Measurements from ENCODE around the gene ZFYVE27. TPM values are rescaled to one million over a fixed set of nuclear protein-coding genes. Genes with fewer than 3 reads are reported as not detected.

Gene ZFYVE27
- total RNA-seq, 4 donors from 2014 or later, result 14.8 to 26.2 (median 21.6) TPM

GRCh38 chr10:97755718-97756117, 18.8 kb downstream of the ZFYVE27 start:
- no peak for TF ChIP-seq CTCF (IDR thresholded peaks at IDR 0.05; ENCODE audit: low read depth)

- no peak for TF ChIP-seq CTCF (IDR thresholded peaks at IDR 0.05; ENCODE audit: low read depth)
Measured at GRCh38 chr10:97757471-97757870, 20.5 kb downstream of the ZFYVE27 start.

DNA sequence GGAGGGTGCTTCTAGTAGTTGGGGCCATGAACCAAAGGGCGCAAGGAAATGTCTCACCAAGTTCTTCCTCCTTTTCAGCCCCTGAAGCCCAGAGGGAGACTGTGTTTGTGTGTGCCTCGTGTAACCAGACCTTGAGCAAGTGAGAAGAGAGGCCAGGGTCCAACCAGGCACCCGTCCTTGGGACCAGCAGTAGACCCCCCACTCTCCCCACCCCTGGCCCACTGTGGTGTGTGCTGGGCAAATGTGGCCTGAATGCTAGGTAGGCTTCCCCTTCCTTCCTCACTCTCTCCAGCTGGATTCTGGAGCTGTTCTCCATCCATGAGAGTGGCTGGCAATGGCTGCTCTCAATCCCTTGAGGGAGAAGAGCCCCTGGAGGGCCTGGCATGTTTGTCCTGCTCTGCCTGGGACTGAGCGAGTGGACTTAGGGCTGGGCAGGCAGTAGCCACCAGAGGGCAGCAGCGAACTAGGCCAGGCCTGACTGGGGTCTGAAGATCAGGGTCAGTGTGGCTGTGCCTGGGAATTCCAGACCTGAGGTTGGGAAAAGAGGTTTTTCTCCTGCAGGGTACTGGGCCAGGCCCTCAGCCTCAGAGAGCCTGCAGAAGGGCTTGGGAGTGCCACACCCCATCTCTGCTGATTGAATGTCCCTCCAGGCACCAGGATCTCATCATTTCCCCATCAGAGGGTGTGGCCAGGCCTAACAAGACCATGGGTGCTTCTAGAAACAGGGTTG, 22.4 kb downstream of the ZFYVE27 start:
- TF ChIP-seq CTCF (IDR thresholded peaks at IDR 0.05; ENCODE audit: low read depth), result no peak

DNA sequence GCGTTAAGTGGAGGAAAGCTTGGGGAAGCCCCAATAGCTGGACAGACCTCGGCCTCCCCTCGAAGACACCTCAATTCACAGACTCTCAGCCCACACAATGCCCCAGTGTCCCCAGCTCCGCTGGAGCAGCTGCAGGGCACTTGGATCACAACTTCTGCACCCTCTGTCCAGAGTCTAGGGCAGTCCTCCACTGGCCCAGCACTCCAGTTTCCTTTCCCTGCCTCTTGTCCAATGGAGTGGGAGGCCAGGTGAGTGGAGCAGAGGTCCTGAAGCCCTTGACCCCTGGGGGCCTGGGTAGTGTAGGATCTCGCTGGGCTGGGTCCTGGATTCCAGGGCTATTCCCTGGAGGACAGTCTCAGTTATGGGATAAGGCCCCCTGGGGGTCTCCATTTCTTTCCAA, 23.0 kb downstream of the ZFYVE27 start:
- no peak for TF ChIP-seq CTCF (IDR thresholded peaks at IDR 0.05; ENCODE audit: low read depth)

GRCh38 chr10:97760461-97761257, 23.7 kb downstream of the ZFYVE27 start:
- TF ChIP-seq CTCF (IDR thresholded peaks at IDR 0.05; ENCODE audit: low read depth), result no peak

GRCh38 chr10:97761331-97761865, 24.5 kb downstream of the ZFYVE27 start:
- TF ChIP-seq CTCF (IDR thresholded peaks at IDR 0.05; ENCODE audit: low read depth), result no peak

- TF ChIP-seq CTCF (IDR thresholded peaks at IDR 0.05; ENCODE audit: low read depth), result no peak
Measured at GRCh38 chr10:97762056-97762455, 25.1 kb downstream of the ZFYVE27 start.
